CD4-positive, alpha-beta T cell (primary cell): ENCODE data around the gene CUL4B. TPM values are rescaled to one million over a fixed set of nuclear protein-coding genes. Genes with fewer than 3 reads are reported as not detected.
"Not testable (repeated sequence)": the region's sequence is repeated elsewhere in the genome, so short reads cannot be mapped to it uniquely, and the experiment has no call there.

Source experiments
- ATAC-seq: fragments of 200-7000 bp; cut with Tn5 transposase; one replicate; pipeline ENCODE4 v1.10.0; 2022; ENCODE audit warnings: mild to moderate bottlenecking; ENCODE audit not compliant: poor library complexity
- CTCF ChIA-PET: fragments of 350-600 bp; sonication (Branson Sonifier 250); formaldehyde crosslinking; loops from one replicate; lab custom pipeline; 2021; ENCODE audit warnings: antibody characterized with exemption, inconsistent platforms; lab: Charles Lee
- POLR2A ChIA-PET: fragments of 350-600 bp; sonication (Branson Sonifier 250); formaldehyde crosslinking; loops from one replicate; lab custom pipeline; 2021; ENCODE audit warnings: antibody characterized with exemption, inconsistent platforms; lab: Charles Lee
- DNase-seq, 14 experiments: peaks; one replicate each; pipeline ENCODE4 v3.0.0-alpha.2; 2013 to 2020; ENCODE audit warnings: mixed read lengths in 2 of 14
- H3K27ac ChIP-seq, 2 donors: one replicate each; pipeline versions ENCODE4 v1.5.1 to v1.7.0; 2013; ENCODE audit warnings: low read length in 2 of 2, low read depth in 1 of 2, mild to moderate bottlenecking in 1 of 2
- H3K27me3 ChIP-seq, 2 experiments: 1 replicate in 1 of 2; 2 replicates in 1 of 2; pipeline versions ENCODE4 v1.6.1 to v1.7.0; 2013; ENCODE audit warnings: low read length in 2 of 2, control low read depth in 1 of 2, mild to moderate bottlenecking in 1 of 2, moderate library complexity in 1 of 2; ENCODE audit not compliant: insufficient read depth in 2 of 2, control insufficient read depth in 1 of 2
- H3K36me3 ChIP-seq: one replicate; pipeline ENCODE4 v1.6.1; 2013; ENCODE audit warnings: low read length, control low read depth; ENCODE audit not compliant: insufficient read depth
- H3K4me1 ChIP-seq: one replicate; pipeline ENCODE4 v1.6.1; 2013; ENCODE audit warnings: low read length, control low read depth; ENCODE audit not compliant: insufficient read depth
- H3K4me3 ChIP-seq: one replicate; pipeline ENCODE4 v1.5.1; 2013; ENCODE audit warnings: mild to moderate bottlenecking, low read length, moderate library complexity
- H3K9me3 ChIP-seq, 2 experiments: 1 replicate in 1 of 2; 2 replicates in 1 of 2; pipeline versions ENCODE4 v1.6.1 to v1.7.0; 2013; ENCODE audit warnings: low read length in 2 of 2, mild to moderate bottlenecking in 2 of 2, control low read depth in 1 of 2, moderate library complexity in 1 of 2; ENCODE audit not compliant: control insufficient read depth in 1 of 2, insufficient read depth in 1 of 2
- H3K27ac Mint-ChIP-seq: one replicate; pipeline ENCODE4 v1.8.0; 2020; ENCODE audit warnings: mixed read lengths
- H3K27me3 Mint-ChIP-seq: one replicate; pipeline ENCODE4 v1.8.0; 2021; ENCODE audit warnings: mixed read lengths
- H3K36me3 Mint-ChIP-seq: one replicate; pipeline ENCODE4 v1.8.0; 2021; ENCODE audit warnings: low read depth, mixed read lengths
- H3K4me1 Mint-ChIP-seq: one replicate; pipeline ENCODE4 v1.8.0; 2021; ENCODE audit warnings: low read depth, mixed read lengths
- H3K4me3 Mint-ChIP-seq: one replicate; pipeline ENCODE4 v1.8.0; 2020; ENCODE audit warnings: mild to moderate bottlenecking, mixed read lengths
- H3K9me3 Mint-ChIP-seq: one replicate; pipeline ENCODE4 v1.8.0; 2020; ENCODE audit warnings: mixed read lengths
- intact Hi-C, 2 experiments: fragments of 100-400 bp; cut with DNase I in 1 of 2; cut with micrococcal nuclease in 1 of 2; formaldehyde crosslinking; loops; one replicate each; pipeline versions ENCODE4 v1.15.1 to v1.9.0; 2023 to 2025; cut with DNase I, micrococcal nuclease
- total RNA-seq, 174 experiments: library from RNA in 2 of 174; stranded (reverse) in 2 of 174; gene quantifications; one replicate each; pipeline ENCODE4 v1.2.3 and lab custom pipeline; 2021 to 2026
- TF ChIP-seq, protein P1 (sequence below): fragments of 200-600 bp; IDR thresholded peaks from one replicate; pipeline ENCODE4 v1.8.0; 2022; ENCODE audit warnings: antibody characterized with exemption, mild to moderate bottlenecking

CUL4B gene
- total RNA-seq, 2 experiments from 2014 or later = 32.1 to 34.1 TPM

DNA sequence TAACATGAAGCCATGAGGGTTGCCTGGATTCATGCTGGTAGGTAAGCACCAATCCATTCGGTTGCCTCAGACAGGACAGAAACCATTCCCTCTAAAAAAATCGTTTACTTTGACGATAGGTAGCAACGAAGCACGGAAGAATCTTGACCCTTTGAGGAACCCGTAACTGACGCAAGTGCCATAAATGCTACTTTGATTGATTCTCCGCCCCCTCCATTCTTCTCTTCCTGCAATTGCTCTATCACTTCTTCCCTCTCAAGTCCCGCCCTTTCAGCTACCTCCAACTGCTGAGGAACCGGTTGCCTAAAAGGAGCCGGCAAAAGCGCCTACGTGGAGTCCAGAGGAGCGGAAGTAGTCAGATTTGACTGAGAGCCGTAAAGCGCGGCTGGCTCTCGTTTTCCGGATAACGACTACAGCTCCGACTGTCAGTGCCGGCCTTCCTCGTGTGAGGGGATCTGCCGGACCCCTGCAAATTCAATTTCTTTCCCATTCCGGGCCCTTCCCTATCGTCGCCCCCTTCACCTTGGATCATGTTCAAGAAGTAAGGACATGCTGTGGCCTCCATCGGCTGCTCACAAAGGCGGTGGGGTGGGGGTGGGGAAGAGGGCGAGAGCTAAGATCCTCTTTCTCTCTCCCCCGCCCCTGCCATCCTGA lies 43.1 kb upstream of the CUL4B start, which contains the start of gene MCTS1:
MCTS1 (plus strand) TSS at position 395 of the 654 bp plus-strand sequence; CDS start at position 531, 136 bp downstream.
- Histone ChIP-seq H3K36me3 (peaks cover 7% of the 10 kb centered on the region), H3K4me1 (peaks cover 4% of the 10 kb centered on the region), H3K27me3 (no peaks in the 10 kb centered on the region), H3K9me3 (no peaks in the 10 kb centered on the region), H3K27ac (peak within 1 kb of the TSS; percentile 77 to 90), H3K4me3 (peak within 1 kb of the TSS; percentile 88)
- Mint-ChIP-seq H3K36me3 (peaks cover 26% of the 10 kb centered on the region), H3K27ac (peak within 1 kb of the TSS; percentile 97), H3K27me3 (no peaks in the 10 kb centered on the region), H3K9me3 (no peaks in the 10 kb centered on the region), H3K4me1 (peaks cover 12% of the 10 kb centered on the region), H3K4me3 (peak within 1 kb of the TSS; percentile 96)
- intact Hi-C loops = loop anchor here (1.0 to 2.0 kb wide), 3 partner anchors 26 to 43 kb away; partner anchors contain the start of gene C1GALT1C1 (in 1 of the 2)
- TF ChIP-seq, protein P1, sequence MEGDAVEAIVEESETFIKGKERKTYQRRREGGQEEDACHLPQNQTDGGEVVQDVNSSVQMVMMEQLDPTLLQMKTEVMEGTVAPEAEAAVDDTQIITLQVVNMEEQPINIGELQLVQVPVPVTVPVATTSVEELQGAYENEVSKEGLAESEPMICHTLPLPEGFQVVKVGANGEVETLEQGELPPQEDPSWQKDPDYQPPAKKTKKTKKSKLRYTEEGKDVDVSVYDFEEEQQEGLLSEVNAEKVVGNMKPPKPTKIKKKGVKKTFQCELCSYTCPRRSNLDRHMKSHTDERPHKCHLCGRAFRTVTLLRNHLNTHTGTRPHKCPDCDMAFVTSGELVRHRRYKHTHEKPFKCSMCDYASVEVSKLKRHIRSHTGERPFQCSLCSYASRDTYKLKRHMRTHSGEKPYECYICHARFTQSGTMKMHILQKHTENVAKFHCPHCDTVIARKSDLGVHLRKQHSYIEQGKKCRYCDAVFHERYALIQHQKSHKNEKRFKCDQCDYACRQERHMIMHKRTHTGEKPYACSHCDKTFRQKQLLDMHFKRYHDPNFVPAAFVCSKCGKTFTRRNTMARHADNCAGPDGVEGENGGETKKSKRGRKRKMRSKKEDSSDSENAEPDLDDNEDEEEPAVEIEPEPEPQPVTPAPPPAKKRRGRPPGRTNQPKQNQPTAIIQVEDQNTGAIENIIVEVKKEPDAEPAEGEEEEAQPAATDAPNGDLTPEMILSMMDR = no peak
- ATAC-seq = peak; percentile 86
- ChIA-PET POLR2A (interaction anchor here (0.9 to 4.2 kb wide), 12 partner anchors 15 to 812 kb away, joined by 3 to 199 read pairs (median 6); partner anchors contain the start of genes C1GALT1C1, CUL4B, RPL39 and ZBTB33), CTCF (interaction anchor here (1.0 to 2.1 kb wide), 3 partner anchors 26 to 45 kb away, joined by 3 to 4 read pairs (median 4); partner anchors contain the start of genes C1GALT1C1 and CUL4B)
- peak; percentile 56 to 94 (median 66) for DNase-seq

DNA sequence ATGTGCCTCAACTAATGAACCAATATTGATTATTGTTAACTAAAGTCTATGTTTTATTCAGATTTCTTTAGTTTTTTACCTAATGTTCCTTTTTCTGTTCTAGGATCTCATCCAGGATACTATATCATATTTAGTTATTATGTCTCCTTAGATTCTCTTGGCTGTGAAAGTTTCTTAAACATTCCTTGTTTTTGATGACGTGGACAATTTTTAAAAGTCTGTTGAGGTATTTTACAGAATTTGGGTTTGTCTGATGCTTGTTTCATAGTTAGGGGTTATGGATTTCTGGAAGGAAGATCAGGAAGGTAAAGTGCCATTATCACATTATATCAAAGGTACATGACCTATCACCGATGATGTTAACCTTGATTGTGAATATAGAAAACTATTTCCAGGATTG lies 24.9 kb upstream of the CUL4B start:
- H3K36me3 Mint-ChIP-seq = no peaks in the 10 kb centered on the region
- ATAC-seq = no peak
- intact Hi-C loops = no loop called here
- ChIA-PET CTCF (no interaction called here), POLR2A (no interaction called here)
- H3K4me1 Mint-ChIP-seq = no peaks in the 10 kb centered on the region
- no peaks in the 10 kb centered on the region for H3K4me1 ChIP-seq
- H3K27me3 ChIP-seq = no peaks in the 10 kb centered on the region
- TF ChIP-seq, protein P1 = no peak
- H3K9me3 Mint-ChIP-seq = no peaks in the 10 kb centered on the region
- H3K4me3 ChIP-seq = no peak overlapping the region
- H3K9me3 ChIP-seq = no peaks in the 10 kb centered on the region
- no peak overlapping the region for H3K27ac ChIP-seq
- DNase-seq = no peak
- no peaks in the 10 kb centered on the region for H3K27me3 Mint-ChIP-seq
- no peaks in the 10 kb centered on the region for H3K36me3 ChIP-seq
- H3K27ac Mint-ChIP-seq = no peak overlapping the region
- H3K4me3 Mint-ChIP-seq = no peak overlapping the region

DNA sequence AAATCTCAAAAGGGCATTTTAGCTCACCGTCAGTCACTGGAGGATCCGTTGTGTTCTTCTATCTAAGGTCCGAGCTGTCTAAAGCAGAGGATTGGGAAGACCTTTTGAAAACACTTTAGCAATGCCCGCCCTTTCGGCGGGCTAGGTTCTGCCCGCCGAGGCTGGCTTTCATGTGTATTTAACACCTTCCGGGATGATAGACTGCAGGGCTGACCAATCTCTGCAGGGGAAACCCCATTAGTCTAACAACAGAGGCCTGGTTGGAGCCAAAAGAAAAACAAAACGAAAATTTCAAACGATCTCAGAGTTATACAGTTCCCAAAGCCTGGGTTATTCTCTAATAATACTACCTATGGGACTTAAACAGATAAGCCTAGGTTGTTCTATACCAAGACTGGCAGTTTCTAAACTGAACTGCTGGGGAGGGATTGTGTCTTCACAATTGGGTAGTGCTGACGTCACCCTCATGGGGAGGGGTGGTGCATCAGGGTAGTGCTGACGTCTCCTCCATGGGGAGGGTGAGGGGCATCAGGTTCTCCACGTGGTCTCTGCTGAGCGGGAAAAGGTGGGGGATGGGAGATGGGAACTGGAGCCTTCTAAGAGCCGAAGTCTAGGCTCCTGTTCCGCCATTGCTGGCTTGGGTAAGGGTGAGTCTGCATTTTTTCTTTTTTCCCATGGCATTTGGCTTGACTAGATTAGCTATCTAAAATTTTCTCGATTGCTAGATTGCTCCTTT lies 14.8 kb upstream of the CUL4B start:
- H3K27ac ChIP-seq = no peak overlapping the region
- ATAC-seq = no peak
- H3K27me3 Mint-ChIP-seq = no peaks in the 10 kb centered on the region
- POLR2A ChIA-PET = no interaction called here
- no peaks in the 10 kb centered on the region for H3K4me1 ChIP-seq
- no peak overlapping the region for H3K4me3 Mint-ChIP-seq
- H3K27me3 ChIP-seq = no peaks in the 10 kb centered on the region
- H3K9me3 ChIP-seq = no peaks in the 10 kb centered on the region
- peaks cover 9% of the 10 kb centered on the region for H3K4me1 Mint-ChIP-seq
- H3K36me3 ChIP-seq = no peaks in the 10 kb centered on the region
- DNase-seq = no peak
- H3K36me3 Mint-ChIP-seq = no peaks in the 10 kb centered on the region
- intact Hi-C loops = no loop called here
- TF ChIP-seq, protein P1 = no peak
- CTCF ChIA-PET = no interaction called here
- H3K27ac Mint-ChIP-seq = no peak overlapping the region
- H3K9me3 Mint-ChIP-seq = no peaks in the 10 kb centered on the region
- no peak overlapping the region for H3K4me3 ChIP-seq

DNA sequence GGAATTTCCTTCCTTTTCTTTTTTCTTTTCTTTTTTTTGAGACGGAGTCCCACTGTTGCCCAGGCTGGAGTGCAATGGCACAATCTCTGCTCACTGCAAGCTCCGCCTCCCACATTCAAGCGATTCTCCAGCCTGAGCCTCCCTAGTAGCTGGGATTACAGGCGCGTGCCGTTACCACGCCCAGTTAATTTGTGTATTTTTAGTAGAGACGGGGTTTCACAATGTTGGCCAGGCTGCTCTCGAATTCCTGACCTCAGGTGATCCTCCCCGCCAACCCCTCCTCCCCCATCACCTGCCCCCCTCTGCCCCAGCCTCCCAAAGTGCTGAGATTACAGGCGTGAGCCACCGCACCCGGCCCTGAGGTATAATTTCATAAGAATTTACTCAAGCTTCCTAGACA lies 13.0 kb upstream of the CUL4B start:
- DNase-seq, H3K36me3 Mint-ChIP-seq, H3K4me1 ChIP-seq, H3K4me1 Mint-ChIP-seq, H3K27ac Mint-ChIP-seq, CTCF ChIA-PET, intact Hi-C loops, H3K27me3 ChIP-seq, H3K27ac ChIP-seq, H3K4me3 ChIP-seq, H3K9me3 ChIP-seq, H3K36me3 ChIP-seq, H3K4me3 Mint-ChIP-seq, H3K9me3 Mint-ChIP-seq, ATAC-seq, H3K27me3 Mint-ChIP-seq: not testable (repeated sequence)
- POLR2A ChIA-PET = interaction anchor here (1.4 kb wide), 1 partner anchor 13 kb away, joined by 5 read pairs; the partner anchor contains the start of gene CUL4B
